ENCODE results near the gene RAD23A. TPM values are rescaled to one million over a fixed set of nuclear protein-coding genes. Genes with fewer than 3 reads are reported as not detected.

The RAD23A gene
- total RNA-seq, 6 experiments from 2014 or later = 108 to 140 (median 129) TPM

DNA sequence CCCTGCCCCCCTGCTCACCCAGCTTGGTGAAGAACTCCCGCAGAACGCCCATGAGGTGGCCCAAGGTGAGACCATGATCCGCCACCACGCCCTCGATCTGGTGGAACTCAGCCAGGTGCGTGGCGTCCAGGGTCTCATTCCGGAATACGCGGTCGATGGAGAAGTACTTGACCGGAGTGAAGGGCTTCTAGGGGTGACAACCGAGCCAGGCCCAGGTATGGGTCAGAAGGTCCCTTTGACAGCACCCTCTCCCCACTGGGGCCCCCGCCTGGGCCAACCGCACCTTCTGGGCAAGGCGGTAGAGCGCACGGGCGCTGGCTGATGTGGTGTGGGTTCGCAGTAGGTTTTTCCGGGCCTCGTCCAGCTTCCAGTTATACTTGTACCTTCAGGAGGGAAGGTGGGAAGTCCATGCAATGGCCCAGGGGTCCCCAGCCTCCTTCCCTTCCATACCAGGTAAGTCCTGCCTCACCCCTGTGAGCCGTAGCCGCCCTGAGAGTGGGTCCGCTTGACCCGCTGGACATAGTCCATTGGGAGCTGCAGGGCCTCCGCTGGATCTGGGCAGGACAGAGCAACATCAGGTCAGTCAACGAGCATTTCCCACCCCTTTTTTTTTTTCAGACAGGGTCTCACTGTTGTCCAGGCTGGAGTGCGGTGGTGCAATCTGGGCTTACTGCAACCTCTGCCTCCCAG is 20.9 kb upstream of the RAD23A start:
- Mint-ChIP-seq H3K27me3 (ENCODE audit: insufficient read depth) (no peaks in the 10 kb centered on the region; the same call in 1 of the 2 replicates), H3K4me3 (no peak overlapping the region), H3K4me1 (ENCODE audit: low read depth) (no peaks in the 10 kb centered on the region), H3K36me3 (ENCODE audit: low read depth) (peaks cover 24% of the 10 kb centered on the region), H3K27ac (no peak overlapping the region), H3K9me3 (no peaks in the 10 kb centered on the region)
- no peak for DNase-seq
- no peak for TF ChIP-seq CTCF (IDR thresholded peaks at IDR 0.05)

GRCh38 chr19:12930002-12930645 is 15.5 kb upstream of the RAD23A start:
- H3K27ac Mint-ChIP-seq = no peak overlapping the region
- H3K9me3 Mint-ChIP-seq = no peaks in the 10 kb centered on the region
- H3K4me3 Mint-ChIP-seq = no peak overlapping the region
- H3K4me1 Mint-ChIP-seq (ENCODE audit: low read depth) = peaks cover 10% of the 10 kb centered on the region
- no peak for DNase-seq
- no peak; the same call in 1 of the 2 replicates for TF ChIP-seq CTCF (IDR thresholded peaks at IDR 0.05)
- no peaks in the 10 kb centered on the region; the same call in 1 of the 2 replicates for H3K27me3 Mint-ChIP-seq (ENCODE audit: insufficient read depth)
- H3K36me3 Mint-ChIP-seq (ENCODE audit: low read depth) = peaks cover 23% of the 10 kb centered on the region

- no peak for DNase-seq
- no peaks in the 10 kb centered on the region for H3K9me3 Mint-ChIP-seq
- no peaks in the 10 kb centered on the region; the same call in 1 of the 2 replicates for H3K27me3 Mint-ChIP-seq (ENCODE audit: insufficient read depth)
- H3K4me1 Mint-ChIP-seq (ENCODE audit: low read depth) = peaks cover 16% of the 10 kb centered on the region
- peaks cover 16% of the 10 kb centered on the region for H3K36me3 Mint-ChIP-seq (ENCODE audit: low read depth)
- TF ChIP-seq CTCF (IDR thresholded peaks at IDR 0.05) = no peak
- H3K4me3 Mint-ChIP-seq = peak overlapping the region; percentile 97
- peak overlapping the region; percentile 88 for H3K27ac Mint-ChIP-seq
Measured at GRCh38 chr19:12932392-12933286, 13.0 kb upstream of the RAD23A start.

GRCh38 chr19:12933287-12934072 is 12.2 kb upstream of the RAD23A start, which contains the start of gene FARSA:
Gene FARSA (minus strand): TSS chr19:12933711. CDS start chr19:12933696, 15 bp downstream.
- H3K4me1 Mint-ChIP-seq (ENCODE audit: low read depth) = peaks cover 19% of the 10 kb centered on the region
- H3K36me3 Mint-ChIP-seq (ENCODE audit: low read depth) = peaks cover 18% of the 10 kb centered on the region
- peak within 1 kb of the TSS; percentile 88 for H3K27ac Mint-ChIP-seq
- TF ChIP-seq CTCF (IDR thresholded peaks at IDR 0.05) = no peak
- H3K4me3 Mint-ChIP-seq = peak within 1 kb of the TSS; percentile 97
- peak; percentile 82 for DNase-seq
- H3K9me3 Mint-ChIP-seq = peaks cover 2% of the 10 kb centered on the region; the same call in 1 of the 2 replicates
- peaks cover 2% of the 10 kb centered on the region for H3K27me3 Mint-ChIP-seq (ENCODE audit: insufficient read depth)

DNA sequence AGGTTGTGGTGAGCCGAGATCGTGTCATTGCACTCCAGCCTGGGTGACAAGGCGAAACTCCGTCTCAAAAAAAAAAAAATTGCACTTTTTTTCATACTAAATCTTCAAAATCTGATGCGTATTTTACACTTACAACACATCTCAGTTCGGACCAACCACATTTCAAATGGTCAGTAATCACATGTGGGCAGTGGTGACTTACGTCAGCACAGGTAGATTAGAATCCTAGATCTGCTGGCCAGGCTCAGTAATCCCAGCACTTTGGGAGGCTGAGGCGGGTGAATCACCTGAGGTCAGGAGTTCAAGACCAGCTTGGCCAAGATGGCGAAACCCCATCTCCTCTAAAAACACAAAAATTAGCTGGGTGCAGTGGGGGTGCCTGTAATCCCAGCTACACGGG is 10.6 kb upstream of the RAD23A start:
- no peak overlapping the region for H3K27ac Mint-ChIP-seq

More for the DNA sequence above, 10.6 kb upstream of the RAD23A start:
- DNase-seq = no peak
- Mint-ChIP-seq H3K4me3 (no peak overlapping the region), H3K27me3 (ENCODE audit: insufficient read depth) (peaks cover 8% of the 10 kb centered on the region), H3K9me3 (peaks cover 11% of the 10 kb centered on the region), H3K36me3 (ENCODE audit: low read depth) (peaks cover 28% of the 10 kb centered on the region), H3K4me1 (ENCODE audit: low read depth) (peaks cover 28% of the 10 kb centered on the region)
- TF ChIP-seq CTCF (IDR thresholded peaks at IDR 0.05) = no peak

Data from HFFc6 (cell line).